GM12892 (cell line): ENCODE measurements around the gene DTNBP1.

Source experiments
- POLR2A ChIP-seq: IDR thresholded peaks from 2 replicates; pipeline ENCODE4 v1.6.1; 2011; ENCODE audit warnings: low read depth, low read length, control low read depth
- POLR2AphosphoS5 ChIP-seq: IDR thresholded peaks from 2 replicates; pipeline ENCODE4 v1.6.1; 2011; ENCODE audit warnings: low read depth, low read length, control low read depth

GRCh38 chr6:15623276-15624116, 39.3 kb downstream of the DTNBP1 start:
- TF ChIP-seq POLR2AphosphoS5 (no peak), POLR2A (no peak)
